Activated CD4-positive, alpha-beta T cell treated with anti-CD3 and anti-CD28 coated beads, Interleukin-2, amount 50 U/mL, for 48 hours (primary cell): Measurements from ENCODE around the gene SYNE2.
"Not testable (repeated sequence)": the region's sequence is repeated elsewhere in the genome, so short reads cannot be mapped to it uniquely, and the experiment has no call there.

Source experiments
- DNase-seq, 2 experiments: peaks; one replicate each; pipeline ENCODE4 v3.0.0-alpha.2; 2020

SYNE2 gene

GRCh38 chr14:63852817-63853731, at the start of gene SYNE2:
TSS of gene SYNE2 (plus strand) at chr14:63853004. CDS start at chr14:63909149, 56,145 bp downstream.
- peak; percentile 81 to 85 for DNase-seq

- not testable (repeated sequence) for DNase-seq
Observed at GRCh38 chr14:63803221-63803791, 49.5 kb upstream of the SYNE2 start.

- not testable (repeated sequence) for DNase-seq
Observed at GRCh38 chr14:63806064-63806463, 46.7 kb upstream of the SYNE2 start.

- DNase-seq, result not testable (repeated sequence)
Observed at GRCh38 chr14:63811692-63812091, 41.1 kb upstream of the SYNE2 start.

GRCh38 chr14:63833728-63834127, 19.1 kb upstream of the SYNE2 start:
- no peak for DNase-seq

GRCh38 chr14:63840981-63841380, 11.8 kb upstream of the SYNE2 start:
- DNase-seq, result peak; percentile 48 to 61

GRCh38 chr14:63843796-63844195, 9.0 kb upstream of the SYNE2 start:
- DNase-seq, result no peak

GRCh38 chr14:63848890-63849289, 3.9 kb upstream of the SYNE2 start:
- no peak for DNase-seq

- no peak for DNase-seq
Observed at GRCh38 chr14:63852271-63852816, 460 bp upstream of the SYNE2 start.

- DNase-seq, result peak; percentile 39 to 54
Observed at GRCh38 chr14:63853831-63854293, 1.1 kb downstream of the SYNE2 start.

GRCh38 chr14:63854330-63854729, 1.5 kb downstream of the SYNE2 start:
- no peak for DNase-seq

GRCh38 chr14:63855281-63855680, 2.5 kb downstream of the SYNE2 start:
- no peak for DNase-seq

- DNase-seq, result no peak
Observed at GRCh38 chr14:63857466-63858030, 4.7 kb downstream of the SYNE2 start.

- DNase-seq, result no peak
Observed at GRCh38 chr14:63860146-63860545, 7.3 kb downstream of the SYNE2 start.

GRCh38 chr14:63862163-63862562, 9.4 kb downstream of the SYNE2 start:
- DNase-seq, result no peak

- DNase-seq, result no peak
Observed at GRCh38 chr14:63863004-63863403, 10.2 kb downstream of the SYNE2 start.

GRCh38 chr14:63864775-63865174, 12.0 kb downstream of the SYNE2 start:
- DNase-seq, result not testable (repeated sequence)

- DNase-seq, result no peak
Observed at GRCh38 chr14:63867933-63868921, 15.4 kb downstream of the SYNE2 start.

GRCh38 chr14:63869940-63870752, 17.3 kb downstream of the SYNE2 start:
- not testable (repeated sequence) for DNase-seq

GRCh38 chr14:63870753-63871037, 17.9 kb downstream of the SYNE2 start:
- not testable (repeated sequence) for DNase-seq

GRCh38 chr14:63874223-63874622, 21.4 kb downstream of the SYNE2 start:
- DNase-seq, result no peak
